Measurements from ENCODE around the gene PDE11A. TPM values are rescaled to one million over a fixed set of nuclear protein-coding genes. Genes with fewer than 3 reads are reported as not detected.

The PDE11A gene
- total RNA-seq, 2 donors from 2014 or later: 1.5 to 1.9 TPM

DNA sequence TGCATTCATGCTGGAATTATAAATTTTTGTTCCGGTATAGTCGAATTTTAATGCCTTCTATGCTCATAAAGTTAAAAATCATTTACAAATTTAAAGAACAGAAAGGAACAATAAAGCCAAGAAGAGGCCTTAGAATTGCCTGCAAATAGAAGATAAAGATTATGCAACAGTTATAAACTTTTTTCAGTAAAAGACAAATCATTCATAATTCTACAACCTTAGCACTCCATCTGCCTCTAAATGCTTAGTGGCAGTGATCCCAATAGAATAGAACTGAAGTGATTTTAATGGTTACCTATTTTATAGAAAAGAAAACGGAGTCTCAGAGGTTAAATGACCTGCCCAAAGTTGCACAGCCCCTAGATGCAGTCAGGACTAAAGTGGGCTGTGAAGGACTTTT is 468.8 kb downstream of the PDE11A start:
- H3K27ac ChIP-seq (ENCODE audit: low read depth, low read length): no peak overlapping the region
- no peak overlapping the region for H3K27ac Mint-ChIP-seq

GRCh38 chr2:177603181-177603580 is 469.4 kb downstream of the PDE11A start:
- H3K9me3 Mint-ChIP-seq: peaks cover 17% of the 10 kb centered on the region
- H3K27ac Mint-ChIP-seq: no peak overlapping the region
- H3K27me3 Mint-ChIP-seq (ENCODE audit: insufficient read depth): peaks cover under 1% of the 10 kb centered on the region
- Histone ChIP-seq H3K4me3 (ENCODE audit: low read length) (no peak overlapping the region), H3K27ac (ENCODE audit: low read depth, low read length) (no peak overlapping the region), H3K9me3 (ENCODE audit: control insufficient read depth, low read length) (peaks cover 7% of the 10 kb centered on the region), H3K4me1 (ENCODE audit: control insufficient read depth, insufficient read depth, low read length) (peaks cover 4% of the 10 kb centered on the region), H3K27me3 (ENCODE audit: control insufficient read depth, insufficient read depth, low read length, poor library complexity, severe bottlenecking) (no peaks in the 10 kb centered on the region), H3K36me3 (ENCODE audit: control insufficient read depth, insufficient read depth, low read length) (no peaks in the 10 kb centered on the region), H3K9ac (ENCODE audit: extremely low read depth, low read length, poor library complexity, severe bottlenecking) (no peak overlapping the region)
- WGBS, 2 experiments (ENCODE audit: insufficient coverage in 1 of 2, insufficient read length in 1 of 2): 92% methylated on average over 5 of the region's 5 CpGs; no CpG with 5 or more reads in 1 of the 2 experiments
- no peak for TF ChIP-seq CTCF (conservative IDR thresholded peaks at IDR 0.05)
- H3K4me1 Mint-ChIP-seq: peaks cover 18% of the 10 kb centered on the region
- no peak for DNase-seq
- no peak overlapping the region for H3K4me3 Mint-ChIP-seq
- H3K36me3 Mint-ChIP-seq (ENCODE audit: low read depth): peaks cover 3% of the 10 kb centered on the region

More for the DNA sequence above, 468.8 kb downstream of the PDE11A start:
- Mint-ChIP-seq H3K4me3 (no peak overlapping the region), H3K9me3 (peaks cover 17% of the 10 kb centered on the region), H3K4me1 (peaks cover 12% of the 10 kb centered on the region), H3K36me3 (ENCODE audit: low read depth) (peaks cover 3% of the 10 kb centered on the region), H3K27me3 (ENCODE audit: insufficient read depth) (peaks cover 2% of the 10 kb centered on the region)
- TF ChIP-seq CTCF (conservative IDR thresholded peaks at IDR 0.05): no peak
- no peak for DNase-seq
- Histone ChIP-seq H3K9me3 (ENCODE audit: control insufficient read depth, low read length) (peaks cover 7% of the 10 kb centered on the region), H3K36me3 (ENCODE audit: control insufficient read depth, insufficient read depth, low read length) (no peaks in the 10 kb centered on the region), H3K9ac (ENCODE audit: extremely low read depth, low read length, poor library complexity, severe bottlenecking) (no peak overlapping the region), H3K27me3 (ENCODE audit: control insufficient read depth, insufficient read depth, low read length, poor library complexity, severe bottlenecking) (no peaks in the 10 kb centered on the region), H3K4me3 (ENCODE audit: low read length) (no peak overlapping the region), H3K4me1 (ENCODE audit: control insufficient read depth, insufficient read depth, low read length) (peaks cover 4% of the 10 kb centered on the region)
- WGBS, 2 experiments (ENCODE audit: insufficient coverage in 1 of 2, insufficient read length in 1 of 2): 87% methylated on average over 3 of the region's 3 CpGs; no CpG with 5 or more reads in 1 of the 2 experiments

GRCh38 chr2:177602611-177603164 is 469.9 kb downstream of the PDE11A start:
- H3K4me3 Mint-ChIP-seq: no peak overlapping the region
- no peaks in the 10 kb centered on the region for H3K36me3 ChIP-seq (ENCODE audit: control insufficient read depth, insufficient read depth, low read length)
- peaks cover 7% of the 10 kb centered on the region for H3K9me3 ChIP-seq (ENCODE audit: control insufficient read depth, low read length)
- peak; percentile 28 for DNase-seq
- WGBS, 2 experiments (ENCODE audit: insufficient coverage in 1 of 2, insufficient read length in 1 of 2): 88 to 90% methylated on average over 2 of the region's 2 CpGs
- H3K4me1 ChIP-seq (ENCODE audit: control insufficient read depth, insufficient read depth, low read length): peaks cover 7% of the 10 kb centered on the region
- no peak for TF ChIP-seq CTCF (conservative IDR thresholded peaks at IDR 0.05)
- H3K4me3 ChIP-seq (ENCODE audit: low read length): no peak overlapping the region
- no peak overlapping the region for H3K27ac Mint-ChIP-seq
- peaks cover 23% of the 10 kb centered on the region for H3K4me1 Mint-ChIP-seq
- H3K9ac ChIP-seq (ENCODE audit: extremely low read depth, low read length, poor library complexity, severe bottlenecking): no peak overlapping the region
- H3K27me3 Mint-ChIP-seq (ENCODE audit: insufficient read depth): no peaks in the 10 kb centered on the region
- peaks cover 15% of the 10 kb centered on the region for H3K9me3 Mint-ChIP-seq
- peaks cover 1% of the 10 kb centered on the region for H3K36me3 Mint-ChIP-seq (ENCODE audit: low read depth)
- no peaks in the 10 kb centered on the region for H3K27me3 ChIP-seq (ENCODE audit: control insufficient read depth, insufficient read depth, low read length, poor library complexity, severe bottlenecking)
- H3K27ac ChIP-seq (ENCODE audit: low read depth, low read length): no peak overlapping the region
